Activated T-helper 1 cell treated with Interleukin-2 at 50 U/mL for 16 hours (primary cell): ENCODE data around the gene LYSMD4.
"Not testable (repeated sequence)": the region's sequence is repeated elsewhere in the genome, so short reads cannot be mapped to it uniquely, and the experiment has no call there.

Experiments
- DNase-seq: peaks from one replicate; pipeline ENCODE4 v3.0.0-alpha.2; 2020; ENCODE audit warnings: low read depth

Gene LYSMD4

GRCh38 chr15:99733268-99734039 lies at the start of gene LYSMD4:
Gene LYSMD4, minus strand, starts transcription at chr15:99733437. Its CDS starts 1,438 bp downstream, at chr15:99731999.
- DNase-seq: peak; percentile 98

GRCh38 chr15:99782029-99782428 lies 48.8 kb upstream of the LYSMD4 start:
- not testable (repeated sequence) for DNase-seq

DNA sequence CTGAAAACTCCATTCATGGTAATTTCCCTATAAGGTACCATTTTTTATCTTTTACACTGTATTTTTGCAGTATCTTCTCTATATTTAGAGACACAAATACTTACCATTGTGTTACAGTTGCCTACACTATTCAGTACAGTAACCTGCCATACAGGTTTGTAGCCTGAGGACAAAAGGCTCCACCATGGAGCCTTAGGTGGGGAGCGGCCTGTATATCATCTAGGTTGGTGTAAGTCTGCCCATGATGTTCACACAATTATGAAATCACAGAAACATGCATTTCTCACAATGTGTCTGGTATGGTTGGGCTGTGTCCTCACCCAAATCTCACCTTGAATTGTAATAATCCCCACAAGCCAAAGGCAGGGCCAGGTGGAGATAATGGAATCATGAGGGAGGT lies 43.9 kb upstream of the LYSMD4 start:
- DNase-seq: no peak

GRCh38 chr15:99764522-99764921 lies 31.3 kb upstream of the LYSMD4 start:
- DNase-seq: no peak

- no peak for DNase-seq
Measured at GRCh38 chr15:99763827-99764226, 30.6 kb upstream of the LYSMD4 start.

GRCh38 chr15:99762288-99762687 lies 29.1 kb upstream of the LYSMD4 start:
- DNase-seq: no peak

GRCh38 chr15:99755692-99756409 lies 22.6 kb upstream of the LYSMD4 start:
- no peak for DNase-seq

- DNase-seq: no peak
Measured at GRCh38 chr15:99753066-99753465, 19.8 kb upstream of the LYSMD4 start.

GRCh38 chr15:99752556-99752955 lies 19.3 kb upstream of the LYSMD4 start:
- no peak for DNase-seq

DNA sequence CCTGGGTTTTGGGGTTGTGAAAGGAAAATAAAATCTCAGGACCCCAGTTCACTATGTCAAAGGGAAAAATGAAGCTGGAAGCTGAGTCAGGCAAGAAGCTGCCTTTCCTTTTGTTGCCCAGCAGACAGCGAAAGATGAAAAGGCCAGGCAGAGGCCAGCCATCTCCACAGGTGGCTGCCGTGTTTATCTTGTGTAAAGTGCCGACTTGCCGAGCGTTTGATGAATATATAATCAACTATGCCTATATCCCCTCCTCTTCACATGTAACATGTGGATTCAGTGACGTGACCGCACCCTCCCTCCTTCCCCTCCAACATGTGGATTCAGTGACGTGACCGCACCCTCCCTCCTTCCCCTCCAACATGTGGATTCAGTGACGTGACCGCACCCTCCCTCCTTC lies 17.1 kb upstream of the LYSMD4 start:
- not testable (repeated sequence) for DNase-seq

DNA sequence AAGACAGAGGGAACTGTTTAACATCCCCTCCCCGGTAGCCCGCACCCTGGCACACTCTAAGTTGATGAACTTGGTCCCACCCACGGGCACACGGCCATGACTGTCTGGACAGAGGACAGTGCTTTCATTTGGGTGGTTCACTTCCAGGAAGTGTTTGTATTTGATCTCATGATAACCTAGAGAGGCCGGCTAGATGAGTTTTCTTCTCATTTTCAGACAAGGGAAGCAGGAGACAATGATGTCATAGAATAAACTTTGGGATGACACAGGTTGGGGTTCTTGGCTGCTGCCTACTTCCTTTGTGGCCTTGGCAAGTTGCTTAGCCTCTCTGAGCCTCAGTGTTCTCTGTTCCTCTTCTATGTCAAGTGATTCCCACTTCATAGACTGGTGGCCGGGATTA lies 16.1 kb upstream of the LYSMD4 start:
- DNase-seq: no peak

- no peak for DNase-seq
Measured at GRCh38 chr15:99745370-99746086, 12.3 kb upstream of the LYSMD4 start.

GRCh38 chr15:99744142-99744541 lies 10.9 kb upstream of the LYSMD4 start:
- no peak for DNase-seq

DNA sequence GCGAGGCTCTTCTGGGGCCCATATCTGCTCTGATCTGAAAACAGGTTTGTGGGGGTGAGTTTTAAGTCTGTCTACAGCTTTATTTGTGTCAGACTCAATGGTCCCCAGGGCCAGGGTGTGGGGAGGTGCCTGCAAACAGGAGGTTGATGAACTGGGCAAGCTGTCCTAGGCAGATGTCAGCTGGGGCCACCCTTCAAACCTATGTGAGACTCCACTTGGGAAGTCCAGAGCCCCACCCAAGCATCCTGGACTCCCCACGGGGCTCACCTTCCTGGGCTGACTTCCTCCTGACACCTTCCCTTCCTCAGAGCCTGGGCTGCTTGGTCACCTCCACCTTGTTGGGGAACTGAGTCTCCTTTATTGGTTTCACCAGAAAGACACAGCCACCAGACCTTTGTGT lies 8.6 kb upstream of the LYSMD4 start:
- no peak for DNase-seq

- no peak for DNase-seq
Measured at GRCh38 chr15:99738021-99738847, 5.0 kb upstream of the LYSMD4 start.

- DNase-seq: no peak
Measured at GRCh38 chr15:99736702-99737101, 3.5 kb upstream of the LYSMD4 start.

GRCh38 chr15:99735868-99736267 lies 2.6 kb upstream of the LYSMD4 start:
- DNase-seq: no peak

GRCh38 chr15:99734575-99734974 lies 1.3 kb upstream of the LYSMD4 start:
- DNase-seq: no peak

DNA sequence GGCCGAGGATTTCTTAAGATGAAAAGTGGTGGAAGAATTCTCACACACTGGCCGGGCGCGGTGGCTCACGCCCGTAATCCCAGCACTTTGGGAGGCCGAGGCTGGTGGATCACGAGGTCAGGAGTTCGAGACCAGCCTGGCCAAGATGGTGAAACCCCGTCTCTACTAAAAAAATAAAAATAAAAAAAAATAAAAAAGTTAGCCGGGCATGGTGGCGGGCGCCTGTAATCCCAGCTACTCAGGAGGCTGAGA lies 729 bp upstream of the LYSMD4 start:
- DNase-seq: not testable (repeated sequence)

DNA sequence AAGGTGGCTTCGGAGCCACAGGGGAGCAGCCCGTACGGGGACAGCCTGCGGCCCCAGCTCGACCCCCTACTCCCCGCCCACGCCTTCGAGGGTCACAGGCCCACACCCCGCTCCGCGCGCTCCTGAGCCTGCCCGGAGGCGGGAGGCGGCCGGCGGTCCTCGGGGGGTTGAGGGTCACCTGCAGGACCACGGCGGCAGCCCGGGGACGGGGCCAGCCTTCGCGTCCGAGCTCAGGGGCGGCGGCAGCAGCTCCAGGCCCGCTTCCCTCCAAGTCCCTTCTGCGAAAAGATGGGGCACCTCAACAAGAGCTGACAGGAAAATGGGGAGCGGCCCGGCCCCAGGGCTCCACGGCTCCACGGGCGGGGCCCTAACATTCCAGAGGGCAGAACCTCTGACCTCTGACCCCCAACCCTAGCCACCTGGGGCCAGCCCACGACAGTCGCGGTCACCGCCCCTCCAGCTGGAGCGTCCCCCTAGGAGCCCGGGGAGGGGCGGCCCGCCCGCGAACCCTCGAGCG lies 428 bp downstream of the LYSMD4 start:
- no peak for DNase-seq

DNA sequence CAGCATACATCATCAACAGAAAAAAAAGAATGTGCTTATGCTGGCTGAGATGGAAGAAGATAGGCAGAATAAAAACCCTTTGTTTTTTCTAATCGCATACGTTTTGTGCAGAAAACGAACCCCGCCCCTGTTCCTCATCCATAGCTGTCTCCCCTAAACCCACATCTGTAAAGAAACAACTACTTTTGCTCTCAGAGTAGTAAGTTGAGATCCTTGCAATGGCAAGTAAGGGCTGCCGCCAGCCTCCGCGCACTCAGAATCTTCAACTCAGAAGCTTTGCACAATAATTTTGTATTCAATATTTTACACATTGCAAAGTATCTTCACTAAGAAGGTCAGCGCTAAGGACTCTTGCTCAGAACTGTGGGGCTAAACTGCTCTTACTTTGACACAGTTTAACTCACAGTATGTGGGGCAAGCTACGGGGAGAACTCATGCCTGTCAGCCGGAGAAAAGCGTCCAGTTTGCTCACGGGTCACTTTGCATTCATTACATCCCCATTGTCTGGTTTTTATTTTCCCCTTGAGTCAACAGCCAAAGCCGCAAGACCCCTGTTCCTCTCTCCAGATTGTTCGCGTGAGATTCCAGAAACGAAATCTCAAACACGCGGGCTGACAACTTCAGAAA lies 1.0 kb downstream of the LYSMD4 start:
- DNase-seq: no peak
